ENCODE results near the gene VSIR. TPM values are rescaled to one million over a fixed set of nuclear protein-coding genes. Genes with fewer than 3 reads are reported as not detected.
A peak's percentile ranks its signal among the peaks of the same experiment; 100 is the strongest.

The VSIR gene
- total and polyA plus RNA-seq, 10 of the 15 experiments (the other 5 are each of a cell fraction or from before 2014, with no cell fraction given): 0.19 to 12.5 (median 6.7) TPM

DNA sequence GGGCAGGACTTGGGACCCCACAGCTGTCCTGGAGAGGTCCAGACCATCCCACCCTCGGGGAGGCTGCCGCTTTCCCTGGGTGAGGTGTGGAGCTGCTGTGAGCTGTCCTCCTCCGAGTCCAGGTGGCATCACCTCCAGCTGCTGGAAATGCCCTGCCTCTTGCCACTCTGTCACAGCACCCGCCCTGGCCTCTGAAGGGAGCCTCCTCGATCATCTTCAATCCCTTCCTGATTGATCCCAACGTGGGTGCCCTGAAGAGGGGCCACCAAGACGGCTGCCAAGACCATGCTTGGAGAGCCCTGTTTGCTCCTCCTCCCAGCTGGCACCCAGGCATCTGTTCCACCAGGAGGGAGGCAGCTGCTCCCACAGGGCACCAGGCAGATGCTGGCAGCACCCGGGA lies 58.3 kb downstream of the VSIR start:
- no TSS peak for BruUV-seq (replicated peaks)
- no peak for TF ChIP-seq SUPT20H (IDR thresholded peaks at IDR 0.05; ENCODE audit: borderline replicate concordance, control insufficient read depth, low read depth, low read length)
- TF ChIP-seq, protein P1, sequence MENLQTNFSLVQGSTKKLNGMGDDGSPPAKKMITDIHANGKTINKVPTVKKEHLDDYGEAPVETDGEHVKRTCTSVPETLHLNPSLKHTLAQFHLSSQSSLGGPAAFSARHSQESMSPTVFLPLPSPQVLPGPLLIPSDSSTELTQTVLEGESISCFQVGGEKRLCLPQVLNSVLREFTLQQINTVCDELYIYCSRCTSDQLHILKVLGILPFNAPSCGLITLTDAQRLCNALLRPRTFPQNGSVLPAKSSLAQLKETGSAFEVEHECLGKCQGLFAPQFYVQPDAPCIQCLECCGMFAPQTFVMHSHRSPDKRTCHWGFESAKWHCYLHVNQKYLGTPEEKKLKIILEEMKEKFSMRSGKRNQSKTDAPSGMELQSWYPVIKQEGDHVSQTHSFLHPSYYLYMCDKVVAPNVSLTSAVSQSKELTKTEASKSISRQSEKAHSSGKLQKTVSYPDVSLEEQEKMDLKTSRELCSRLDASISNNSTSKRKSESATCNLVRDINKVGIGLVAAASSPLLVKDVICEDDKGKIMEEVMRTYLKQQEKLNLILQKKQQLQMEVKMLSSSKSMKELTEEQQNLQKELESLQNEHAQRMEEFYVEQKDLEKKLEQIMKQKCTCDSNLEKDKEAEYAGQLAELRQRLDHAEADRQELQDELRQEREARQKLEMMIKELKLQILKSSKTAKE (IDR thresholded peaks at IDR 0.05; ENCODE audit: low read depth, poor library complexity, severe bottlenecking): no peak
- ChIA-PET CTCF (interaction anchor here (1.3 to 2.0 kb wide), 5 partner anchors 8 to 411 kb away, joined by 3 to 7 read pairs (median 4); partner anchors contain the start of gene VSIR), POLR2A (no interaction called here), SMC1A (ENCODE audit: uncharacterized antibody, unreplicated experiment) (interaction anchor here (1.1 to 1.4 kb wide), 2 partner anchors 9 to 15 kb away, joined by 3 read pairs; no protein-coding TSS in a partner anchor), RAD21 (ENCODE audit: unreplicated experiment) (no interaction called here)
- in situ Hi-C loops (cut with MboI) (no loop called here), intact Hi-C loops (cut with micrococcal nuclease; ENCODE audit: unreplicated experiment) (no loop called here)
- no peak overlapping the region for H3K27ac ChIP-seq (ENCODE audit: control insufficient read depth, insufficient read depth)
- ATAC-seq (no peak), DNase-seq (ENCODE audit: low read depth, low spot score) (no peak), FAIRE-seq (no peak)
- no peaks in the 10 kb centered on the region for H3K36me3 ChIP-seq (ENCODE audit: control insufficient read depth in 2 of 2, insufficient read depth in 2 of 2, low read length in 1 of 2)
- H3K9me3 ChIP-seq (replicated peaks; ENCODE audit: control insufficient read depth, insufficient read depth, low read length): no peaks in the 10 kb centered on the region
- H3K4me1 ChIP-seq (ENCODE audit: control insufficient read depth, insufficient read depth, low read length): peaks cover 26% of the 10 kb centered on the region
- H3K9ac ChIP-seq (ENCODE audit: control insufficient read depth, insufficient read depth, low read length): no peak overlapping the region
- no peaks in the 10 kb centered on the region for H3K79me2 ChIP-seq (ENCODE audit: control insufficient read depth, insufficient read depth, low read length)
- no peak overlapping the region for H3K4me2 ChIP-seq (ENCODE audit: control insufficient read depth, insufficient read depth)
- no peak overlapping the region for H2AFZ ChIP-seq (ENCODE audit: control insufficient read depth, low read depth, low read length)
- no peaks in the 10 kb centered on the region for H4K20me1 ChIP-seq (ENCODE audit: control insufficient read depth, insufficient read depth)
- WGBS (ENCODE audit: insufficient coverage, insufficient replicate concordance, low lambda C conversion rate, missing lambda C conversion rate): 62% methylated on average over 8 of the region's 8 CpGs
- H3K27me3 ChIP-seq (replicated peaks in 1 of 2; ENCODE audit: control insufficient read depth in 2 of 2, insufficient read depth in 2 of 2, low read length in 1 of 2): no peaks in the 10 kb centered on the region
- H3K4me3 ChIP-seq: no peak overlapping the region

DNA sequence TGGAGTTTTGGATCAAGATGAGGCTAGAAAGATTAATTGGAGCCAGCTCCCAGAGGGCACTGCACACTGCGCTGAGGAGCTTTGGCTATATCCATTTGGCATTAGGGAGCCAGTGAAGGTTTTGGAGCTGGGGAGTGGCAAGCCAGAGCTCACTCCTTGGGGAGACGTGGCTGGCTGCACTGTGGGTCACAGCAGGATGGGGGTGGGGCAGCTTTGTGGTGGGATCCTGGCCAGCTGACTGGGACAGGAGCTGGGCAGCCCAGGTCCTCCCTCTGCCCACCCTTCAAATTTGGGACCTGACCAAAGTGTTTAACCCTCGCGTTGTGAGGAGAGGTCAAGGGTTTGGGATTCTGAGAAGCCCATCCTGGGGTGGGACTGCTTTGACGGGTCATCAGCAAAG lies 58.7 kb downstream of the VSIR start:
- H3K4me1 ChIP-seq (ENCODE audit: control insufficient read depth, insufficient read depth, low read length): peaks cover 26% of the 10 kb centered on the region
- 60% methylated on average over 5 of the region's 5 CpGs for WGBS (ENCODE audit: insufficient coverage, insufficient replicate concordance, low lambda C conversion rate, missing lambda C conversion rate)
- FAIRE-seq: no peak
- H3K79me2 ChIP-seq (ENCODE audit: control insufficient read depth, insufficient read depth, low read length): no peaks in the 10 kb centered on the region
- DNase-seq (ENCODE audit: low read depth, low spot score): no peak
- no peak overlapping the region for H3K9ac ChIP-seq (ENCODE audit: control insufficient read depth, insufficient read depth, low read length)
- H3K4me2 ChIP-seq (ENCODE audit: control insufficient read depth, insufficient read depth): peak overlapping the region; percentile 40
- no peak overlapping the region for H2AFZ ChIP-seq (ENCODE audit: control insufficient read depth, low read depth, low read length)
- no peaks in the 10 kb centered on the region for H3K36me3 ChIP-seq (ENCODE audit: control insufficient read depth in 2 of 2, insufficient read depth in 2 of 2, low read length in 1 of 2)
- no TSS peak for BruUV-seq (replicated peaks)
- H3K9me3 ChIP-seq (replicated peaks; ENCODE audit: control insufficient read depth, insufficient read depth, low read length): no peaks in the 10 kb centered on the region
- no peak overlapping the region for H3K4me3 ChIP-seq
- H4K20me1 ChIP-seq (ENCODE audit: control insufficient read depth, insufficient read depth): no peaks in the 10 kb centered on the region
- CTCF ChIA-PET: interaction anchor here (1.3 to 2.0 kb wide), 5 partner anchors 9 to 411 kb away, joined by 3 to 7 read pairs (median 4); partner anchors contain the start of gene VSIR
- in situ Hi-C loops (cut with MboI): no loop called here
- RAD21 ChIA-PET (ENCODE audit: unreplicated experiment): no interaction called here
- no peak for ATAC-seq
- POLR2A ChIA-PET: no interaction called here
- SMC1A ChIA-PET (ENCODE audit: uncharacterized antibody, unreplicated experiment): interaction anchor here (1.1 kb wide), 1 partner anchor 8 kb away, joined by 3 read pairs; no protein-coding TSS in a partner anchor
- no peak overlapping the region for H3K27ac ChIP-seq (ENCODE audit: control insufficient read depth, insufficient read depth)
- no peaks in the 10 kb centered on the region for H3K27me3 ChIP-seq (replicated peaks in 1 of 2; ENCODE audit: control insufficient read depth in 2 of 2, insufficient read depth in 2 of 2, low read length in 1 of 2)
- intact Hi-C loops (cut with micrococcal nuclease; ENCODE audit: unreplicated experiment): no loop called here
- TF ChIP-seq, protein P2, sequence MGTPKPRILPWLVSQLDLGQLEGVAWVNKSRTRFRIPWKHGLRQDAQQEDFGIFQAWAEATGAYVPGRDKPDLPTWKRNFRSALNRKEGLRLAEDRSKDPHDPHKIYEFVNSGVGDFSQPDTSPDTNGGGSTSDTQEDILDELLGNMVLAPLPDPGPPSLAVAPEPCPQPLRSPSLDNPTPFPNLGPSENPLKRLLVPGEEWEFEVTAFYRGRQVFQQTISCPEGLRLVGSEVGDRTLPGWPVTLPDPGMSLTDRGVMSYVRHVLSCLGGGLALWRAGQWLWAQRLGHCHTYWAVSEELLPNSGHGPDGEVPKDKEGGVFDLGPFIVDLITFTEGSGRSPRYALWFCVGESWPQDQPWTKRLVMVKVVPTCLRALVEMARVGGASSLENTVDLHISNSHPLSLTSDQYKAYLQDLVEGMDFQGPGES (IDR thresholded peaks at IDR 0.05): no peak
- TF ChIP-seq WRNIP1 (IDR thresholded peaks at IDR 0.05; ENCODE audit: borderline replicate concordance, low read depth, low read length) (no peak), RUNX3 (IDR thresholded peaks at IDR 0.05; ENCODE audit: low read length) (no peak), ZNF384 (IDR thresholded peaks at IDR 0.05; ENCODE audit: borderline replicate concordance, low read depth, low read length) (no peak), BHLHE40 (IDR thresholded peaks at IDR 0.05; ENCODE audit: borderline replicate concordance in 1 of 2, low read depth in 2 of 2, low read length in 1 of 2) (no peak), POU2F2 (IDR thresholded peaks at IDR 0.05; ENCODE audit: borderline replicate concordance, low read depth, low read length) (no peak), EP300 (IDR thresholded peaks at IDR 0.05; ENCODE audit: borderline replicate concordance in 1 of 2, control insufficient read depth in 1 of 2, low read depth in 2 of 2, low read length in 2 of 2) (no peak)
- TF ChIP-seq, protein P3, sequence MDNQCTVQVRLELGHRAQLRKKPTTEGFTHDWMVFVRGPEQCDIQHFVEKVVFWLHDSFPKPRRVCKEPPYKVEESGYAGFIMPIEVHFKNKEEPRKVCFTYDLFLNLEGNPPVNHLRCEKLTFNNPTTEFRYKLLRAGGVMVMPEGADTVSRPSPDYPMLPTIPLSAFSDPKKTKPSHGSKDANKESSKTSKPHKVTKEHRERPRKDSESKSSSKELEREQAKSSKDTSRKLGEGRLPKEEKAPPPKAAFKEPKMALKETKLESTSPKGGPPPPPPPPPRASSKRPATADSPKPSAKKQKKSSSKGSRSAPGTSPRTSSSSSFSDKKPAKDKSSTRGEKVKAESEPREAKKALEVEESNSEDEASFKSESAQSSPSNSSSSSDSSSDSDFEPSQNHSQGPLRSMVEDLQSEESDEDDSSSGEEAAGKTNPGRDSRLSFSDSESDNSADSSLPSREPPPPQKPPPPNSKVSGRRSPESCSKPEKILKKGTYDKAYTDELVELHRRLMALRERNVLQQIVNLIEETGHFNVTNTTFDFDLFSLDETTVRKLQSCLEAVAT (IDR thresholded peaks at IDR 0.05): no peak
